HFFc6 (cell line): ENCODE results near the gene PLIN3. TPM values are rescaled to one million over a fixed set of nuclear protein-coding genes. Genes with fewer than 3 reads are reported as not detected.
"Not testable (repeated sequence)": the region's sequence is repeated elsewhere in the genome, so short reads cannot be mapped to it uniquely, and the experiment has no call there.

ENCODE experiments used
- DNase-seq: peaks from one replicate; pipeline ENCODE4 v3.0.0-alpha.2; 2018
- H3K27ac Mint-ChIP-seq: 2 replicates; pipeline ENCODE4 v1.8.0; 2020; ENCODE audit warnings: mild to moderate bottlenecking, mixed read lengths
- H3K27me3 Mint-ChIP-seq: 2 replicates; pipeline ENCODE4 v1.8.0; 2021; ENCODE audit warnings: mild to moderate bottlenecking, moderate library complexity, mixed read lengths; ENCODE audit not compliant: insufficient read depth
- H3K36me3 Mint-ChIP-seq: 2 replicates; pipeline ENCODE4 v1.8.0; 2021; ENCODE audit warnings: low read depth, mixed read lengths
- H3K4me1 Mint-ChIP-seq: 2 replicates; pipeline ENCODE4 v1.8.0; 2020; ENCODE audit warnings: low read depth, mixed read lengths
- H3K4me3 Mint-ChIP-seq: 2 replicates; pipeline ENCODE4 v1.8.0; 2020; ENCODE audit warnings: mild to moderate bottlenecking, moderate library complexity, mixed read lengths
- H3K9me3 Mint-ChIP-seq: 2 replicates; pipeline ENCODE4 v1.8.0; 2020; ENCODE audit warnings: mild to moderate bottlenecking, mixed read lengths
- total RNA-seq, 6 experiments: library from RNA; stranded (reverse); fragmentation: NEBNext Ultra II Directional; extraction: Animal tissue kit (Norgen Biotek cat#: 25700); gene quantifications; 2 replicates in 1 of 6; 3 replicates in 5 of 6; pipeline ENCODE4 v1.2.3, GENCODE V29; 2021
- TF ChIP-seq, protein P1 (sequence below): fragments of 200-600 bp; sonication (generic); IDR thresholded peaks from 2 replicates; pipeline ENCODE4 v1.5.0; 2021; ENCODE audit warnings: antibody characterized with exemption, mild to moderate bottlenecking

Gene PLIN3
- total RNA-seq, 6 experiments from 2014 or later: 250 to 300 (median 266) TPM

DNA sequence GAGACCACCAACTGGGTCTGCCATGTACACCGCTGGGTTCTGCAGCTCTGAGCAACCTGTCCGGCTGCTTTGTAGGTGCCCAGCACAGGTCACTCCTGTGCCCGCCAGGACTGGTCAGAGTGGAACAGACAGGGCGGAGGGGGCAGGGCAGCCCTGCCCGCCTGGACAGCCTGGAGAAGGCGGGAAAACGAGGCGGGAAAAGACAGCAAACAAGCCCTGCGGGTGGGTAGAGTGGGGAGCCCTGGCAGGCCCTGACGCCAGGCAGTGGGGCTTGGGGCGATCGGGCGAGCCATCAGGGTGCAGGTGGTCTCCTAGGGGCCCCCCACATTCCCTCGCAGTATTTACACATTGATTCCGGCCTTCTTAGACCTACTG lies 41.3 kb upstream of the PLIN3 start:
- H3K27me3 Mint-ChIP-seq: no peaks in the 10 kb centered on the region; the same call in 1 of the 2 replicates
- DNase-seq: no peak
- H3K36me3 Mint-ChIP-seq: peaks cover 9% of the 10 kb centered on the region; the same call in 1 of the 2 replicates
- no peak overlapping the region; the same call in 1 of the 2 replicates for H3K27ac Mint-ChIP-seq
- TF ChIP-seq, protein P1, sequence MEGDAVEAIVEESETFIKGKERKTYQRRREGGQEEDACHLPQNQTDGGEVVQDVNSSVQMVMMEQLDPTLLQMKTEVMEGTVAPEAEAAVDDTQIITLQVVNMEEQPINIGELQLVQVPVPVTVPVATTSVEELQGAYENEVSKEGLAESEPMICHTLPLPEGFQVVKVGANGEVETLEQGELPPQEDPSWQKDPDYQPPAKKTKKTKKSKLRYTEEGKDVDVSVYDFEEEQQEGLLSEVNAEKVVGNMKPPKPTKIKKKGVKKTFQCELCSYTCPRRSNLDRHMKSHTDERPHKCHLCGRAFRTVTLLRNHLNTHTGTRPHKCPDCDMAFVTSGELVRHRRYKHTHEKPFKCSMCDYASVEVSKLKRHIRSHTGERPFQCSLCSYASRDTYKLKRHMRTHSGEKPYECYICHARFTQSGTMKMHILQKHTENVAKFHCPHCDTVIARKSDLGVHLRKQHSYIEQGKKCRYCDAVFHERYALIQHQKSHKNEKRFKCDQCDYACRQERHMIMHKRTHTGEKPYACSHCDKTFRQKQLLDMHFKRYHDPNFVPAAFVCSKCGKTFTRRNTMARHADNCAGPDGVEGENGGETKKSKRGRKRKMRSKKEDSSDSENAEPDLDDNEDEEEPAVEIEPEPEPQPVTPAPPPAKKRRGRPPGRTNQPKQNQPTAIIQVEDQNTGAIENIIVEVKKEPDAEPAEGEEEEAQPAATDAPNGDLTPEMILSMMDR: no peak
- H3K4me3 Mint-ChIP-seq: peak overlapping the region; percentile 16; the same call in 1 of the 2 replicates
- H3K9me3 Mint-ChIP-seq: no peaks in the 10 kb centered on the region
- peaks cover 29% of the 10 kb centered on the region for H3K4me1 Mint-ChIP-seq

DNA sequence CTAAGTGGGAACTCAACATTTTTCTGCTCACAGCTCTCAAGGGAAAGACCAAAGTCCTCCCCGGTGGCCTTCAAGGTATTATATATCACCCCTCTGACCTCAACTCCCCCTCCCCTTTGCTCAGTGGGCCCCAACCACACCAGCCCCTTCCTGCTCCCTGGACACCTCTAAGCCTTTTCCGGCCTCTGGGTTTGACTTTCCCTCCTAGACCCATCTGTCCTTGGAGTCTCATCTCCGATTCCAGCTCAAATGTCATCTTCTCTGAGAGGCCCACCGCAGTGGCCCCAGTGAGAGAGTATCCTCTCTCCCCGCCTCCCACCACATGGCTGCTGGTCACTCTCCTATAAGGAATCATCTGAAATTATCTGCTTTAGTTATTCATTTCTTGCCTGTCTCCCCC lies 40.9 kb upstream of the PLIN3 start:
- H3K9me3 Mint-ChIP-seq: no peaks in the 10 kb centered on the region
- peaks cover 28% of the 10 kb centered on the region for H3K4me1 Mint-ChIP-seq
- H3K27ac Mint-ChIP-seq: no peak overlapping the region; the same call in 1 of the 2 replicates
- 0 out of 2 replicates have a peak overlapping the region, but pooled peaks have one; percentile 16 for H3K4me3 Mint-ChIP-seq
- TF ChIP-seq, protein P1: no peak
- H3K27me3 Mint-ChIP-seq: no peaks in the 10 kb centered on the region; the same call in 1 of the 2 replicates
- no peak for DNase-seq
- peaks cover 9% of the 10 kb centered on the region; the same call in 1 of the 2 replicates for H3K36me3 Mint-ChIP-seq

DNA sequence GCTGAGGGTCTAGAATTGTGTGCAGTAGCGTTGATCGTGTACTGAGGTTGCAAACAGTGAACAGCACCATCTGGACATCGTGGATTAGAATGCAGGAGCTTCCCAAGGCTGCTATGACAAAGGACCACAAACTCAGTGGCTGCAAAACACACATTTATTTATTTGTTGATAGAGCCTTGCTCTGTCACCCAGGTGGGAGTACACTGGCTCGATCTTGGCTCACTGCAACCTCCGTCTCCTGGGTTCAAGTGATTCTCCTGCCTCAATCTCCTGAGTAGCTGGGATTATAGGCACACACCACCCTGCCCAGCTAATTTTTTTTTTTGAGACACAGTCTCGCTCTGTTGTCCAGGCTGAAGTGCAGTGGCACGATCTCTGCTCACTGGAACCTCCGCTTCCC lies 39.5 kb upstream of the PLIN3 start:
- Mint-ChIP-seq H3K27me3 (no peaks in the 10 kb centered on the region; the same call in 1 of the 2 replicates), H3K4me1 (peaks cover 16% of the 10 kb centered on the region), H3K9me3 (no peaks in the 10 kb centered on the region), H3K4me3 (no peak overlapping the region), H3K36me3 (peaks cover 4% of the 10 kb centered on the region; the same call in 1 of the 2 replicates), H3K27ac (no peak overlapping the region)
- DNase-seq: no peak
- TF ChIP-seq, protein P1: no peak

DNA sequence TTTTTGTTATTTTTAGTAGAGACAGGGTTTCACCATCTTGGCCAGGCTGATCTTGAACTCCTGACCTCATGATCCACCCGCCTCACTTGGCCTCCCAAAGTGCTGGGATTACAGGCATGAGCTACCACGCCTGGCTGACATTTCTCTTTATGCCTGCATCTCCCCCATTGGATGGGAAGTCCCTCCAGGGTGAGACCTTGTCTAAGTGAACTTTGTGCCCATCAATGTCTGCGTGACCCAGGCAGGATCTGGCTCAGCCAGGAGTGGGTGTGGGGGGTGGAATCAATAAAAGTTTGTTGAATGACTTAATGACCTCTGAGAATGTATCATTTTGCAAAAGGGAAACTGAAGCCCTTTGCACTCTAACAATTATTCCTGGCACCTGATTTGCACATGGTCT lies 37.0 kb upstream of the PLIN3 start:
- Mint-ChIP-seq H3K9me3 (no peaks in the 10 kb centered on the region), H3K4me3 (no peak overlapping the region), H3K27me3 (no peaks in the 10 kb centered on the region), H3K36me3 (no peaks in the 10 kb centered on the region), H3K27ac (no peak overlapping the region), H3K4me1 (no peaks in the 10 kb centered on the region)
- TF ChIP-seq, protein P1: no peak
- DNase-seq: no peak

DNA sequence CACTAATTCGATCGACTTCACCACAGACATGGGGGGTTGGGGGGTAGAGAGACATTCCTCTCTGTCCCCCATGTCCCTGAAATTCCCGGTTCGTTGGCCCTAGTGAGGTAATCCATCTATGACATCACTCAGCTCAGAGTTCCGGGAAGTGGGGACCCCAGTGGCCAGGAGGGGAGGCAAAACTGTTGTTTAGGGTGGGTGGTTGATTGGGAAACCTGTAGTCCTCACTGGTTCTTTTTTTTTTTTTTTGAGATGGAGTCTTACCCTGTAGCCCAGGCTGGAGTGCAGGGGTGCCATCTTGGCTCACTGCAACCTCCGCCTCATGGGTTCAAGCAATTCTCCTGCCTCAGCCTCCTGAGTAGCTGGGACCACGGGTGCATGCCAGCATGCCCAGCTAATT lies 35.3 kb upstream of the PLIN3 start, which contains the start of gene ARRDC5:
Gene ARRDC5, minus strand, starts transcription at position 101 of the 400 bp plus-strand sequence. Its CDS starts 71 bp downstream, at position 30.
- TF ChIP-seq, protein P1: no peak
- Mint-ChIP-seq H3K36me3 (no peaks in the 10 kb centered on the region), H3K4me1 (no peaks in the 10 kb centered on the region), H3K27me3 (no peaks in the 10 kb centered on the region; the same call in 1 of the 2 replicates), H3K27ac (no peak within 1 kb of the TSS), H3K4me3 (no peak within 1 kb of the TSS), H3K9me3 (no peaks in the 10 kb centered on the region)
- no peak for DNase-seq

DNA sequence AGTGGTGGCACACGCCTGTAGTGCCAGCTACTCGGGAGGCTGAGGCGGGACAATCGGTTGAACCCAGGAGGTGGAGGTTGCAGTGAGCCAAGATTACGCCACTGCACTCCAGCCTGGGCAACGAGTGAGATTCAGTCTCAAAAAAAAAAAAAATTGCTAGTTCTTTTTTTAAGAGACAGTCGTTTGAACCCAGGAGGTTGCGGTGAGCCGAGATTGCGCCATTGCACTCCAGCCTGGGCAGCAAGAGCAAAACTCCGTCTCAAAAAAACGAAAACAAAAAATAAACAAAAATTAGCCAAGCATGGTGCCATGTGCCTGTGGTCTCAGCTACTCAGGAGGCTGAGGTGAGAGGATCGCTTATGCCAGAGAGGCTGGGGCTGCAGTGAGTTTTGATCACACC lies 33.4 kb upstream of the PLIN3 start:
- not testable (repeated sequence) for H3K27me3 Mint-ChIP-seq, H3K36me3 Mint-ChIP-seq, DNase-seq, H3K27ac Mint-ChIP-seq, H3K4me1 Mint-ChIP-seq, H3K9me3 Mint-ChIP-seq, H3K4me3 Mint-ChIP-seq
